Muscle of leg (tissue), 16 donors: ENCODE measurements around the gene TGFB2. TPM values are rescaled to one million over a fixed set of nuclear protein-coding genes. Genes with fewer than 3 reads are reported as not detected.

ENCODE experiments used
- DNase-seq: peaks from one replicate; pipeline ENCODE4 v3.0.0; 2013
- H3K27ac ChIP-seq: one replicate; pipeline ENCODE4 v1.5.1; 2013; ENCODE audit warnings: mild to moderate bottlenecking, low read length, control low read depth
- H3K27me3 ChIP-seq: one replicate; pipeline ENCODE4 v1.6.1; 2013; ENCODE audit warnings: low read length; ENCODE audit not compliant: control insufficient read depth, insufficient read depth
- H3K36me3 ChIP-seq: one replicate; pipeline ENCODE4 v1.6.1; 2013; ENCODE audit warnings: low read length; ENCODE audit not compliant: control insufficient read depth, insufficient read depth
- H3K4me1 ChIP-seq: one replicate; pipeline ENCODE4 v1.6.1; 2013; ENCODE audit warnings: low read length; ENCODE audit not compliant: control insufficient read depth, insufficient read depth
- H3K4me3 ChIP-seq: one replicate; pipeline ENCODE4 v1.5.1; 2013; ENCODE audit warnings: low read length, control low read depth
- H3K9me3 ChIP-seq: replicated peaks from 2 replicates; pipeline ENCODE4 v1.6.1; 2013; ENCODE audit warnings: low read depth, low read length; ENCODE audit not compliant: control insufficient read depth
- WGBS: methylation state at CpG from one replicate; pipeline ENCODE4 v1.1.5; 2013; ENCODE audit warnings: missing lambda C conversion rate; ENCODE audit not compliant: insufficient coverage; 5-methylcytosine and 5-hydroxymethylcytosine counted together
- long read RNA-seq, 11 donors: transcript quantifications; one replicate each; lab custom pipeline, GENCODE V29; 2026
- polyA plus RNA-seq, 8 donors: library from polyadenylated mRNA; unstranded; fragments of 120-200 nt; gene quantifications; one replicate each; pipeline versions ENCODE4 v1.2.1 to v1.2.3, GENCODE V29; 2013; ENCODE audit warnings: inconsistent platforms in 1 of 8, low replicate concordance in 1 of 8; ENCODE audit not compliant: insufficient read length in 8 of 8, insufficient read depth in 1 of 8
- total RNA-seq: library from RNA; stranded (reverse); fragments of 120-200 nt; gene quantifications from one replicate; pipeline ENCODE4 v1.2.4, GENCODE V29; 2013

Gene TGFB2
- total RNA-seq (37.2 TPM), polyA plus RNA-seq (10 to 100 TPM; 37.2 to 69.2 (median 51.3) TPM)
- long read RNA-seq, donor 1, full-length matches to known transcripts: 9 of 9 reads
- long read RNA-seq, donor 1, partial matches to known transcripts: 0 of 9 reads
- long read RNA-seq, donor 1, other reads (novel, unspliced or antisense): 0 of 9 reads
- long read RNA-seq, donor 2, full-length matches to known transcripts: 2 of 2 reads
- long read RNA-seq, donor 2, partial matches to known transcripts: 0 of 2 reads
- long read RNA-seq, donor 2, other reads (novel, unspliced or antisense): 0 of 2 reads
- long read RNA-seq, donor 3, full-length matches to known transcripts: 22 of 22 reads
- long read RNA-seq, donor 3, partial matches to known transcripts: 0 of 22 reads
- long read RNA-seq, donor 3, other reads (novel, unspliced or antisense): 0 of 22 reads
- long read RNA-seq, donor 4, full-length matches to known transcripts: 11 of 11 reads
- long read RNA-seq, donor 4, partial matches to known transcripts: 0 of 11 reads
- long read RNA-seq, donor 4, other reads (novel, unspliced or antisense): 0 of 11 reads
- long read RNA-seq, donor 5, full-length matches to known transcripts: 28 of 35 reads
- long read RNA-seq, donor 5, partial matches to known transcripts: 7 of 35 reads
- long read RNA-seq, donor 5, other reads (novel, unspliced or antisense): 0 of 35 reads
- long read RNA-seq, donor 6, full-length matches to known transcripts: 11 of 11 reads
- long read RNA-seq, donor 6, partial matches to known transcripts: 0 of 11 reads
- long read RNA-seq, donor 6, other reads (novel, unspliced or antisense): 0 of 11 reads
- long read RNA-seq, donor 7, full-length matches to known transcripts: 15 of 20 reads
- long read RNA-seq, donor 7, partial matches to known transcripts: 5 of 20 reads
- long read RNA-seq, donor 7, other reads (novel, unspliced or antisense): 0 of 20 reads
- long read RNA-seq, donor 8, full-length matches to known transcripts: 12 of 12 reads
- long read RNA-seq, donor 8, partial matches to known transcripts: 0 of 12 reads
- long read RNA-seq, donor 8, other reads (novel, unspliced or antisense): 0 of 12 reads
- long read RNA-seq, donor 9, full-length matches to known transcripts: 4 of 4 reads
- long read RNA-seq, donor 9, partial matches to known transcripts: 0 of 4 reads
- long read RNA-seq, donor 9, other reads (novel, unspliced or antisense): 0 of 4 reads
- long read RNA-seq, donor 10, full-length matches to known transcripts: 19 of 19 reads
- long read RNA-seq, donor 10, partial matches to known transcripts: 0 of 19 reads
- long read RNA-seq, donor 10, other reads (novel, unspliced or antisense): 0 of 19 reads
- long read RNA-seq, donor 11, full-length matches to known transcripts: 11 of 11 reads
- long read RNA-seq, donor 11, partial matches to known transcripts: 0 of 11 reads
- long read RNA-seq, donor 11, other reads (novel, unspliced or antisense): 0 of 11 reads

GRCh38 chr1:218344814-218345672, at the start of gene TGFB2:
TSS of gene TGFB2 (plus strand) at chr1:218345336. CDS start at chr1:218346702, 1,366 bp downstream.
- DNase-seq: peak; percentile 96
- 0% methylated on average over 8 of the region's 22 CpGs for WGBS
- Histone ChIP-seq H3K9me3 (no peaks in the 10 kb centered on the region), H3K4me1 (peaks cover 4% of the 10 kb centered on the region), H3K36me3 (no peaks in the 10 kb centered on the region), H3K27me3 (no peaks in the 10 kb centered on the region), H3K4me3 (peak within 1 kb of the TSS; percentile 83), H3K27ac (peak within 1 kb of the TSS; percentile 99)

GRCh38 chr1:218296162-218296561, 49.0 kb upstream of the TGFB2 start:
- WGBS: no CpG with 5 or more reads among the region's 2 CpGs
- H3K27me3 ChIP-seq: no peaks in the 10 kb centered on the region
- no peak for DNase-seq
- H3K4me1 ChIP-seq: no peaks in the 10 kb centered on the region
- H3K4me3 ChIP-seq: no peak overlapping the region
- H3K9me3 ChIP-seq: no peaks in the 10 kb centered on the region
- no peaks in the 10 kb centered on the region for H3K36me3 ChIP-seq
- H3K27ac ChIP-seq: no peak overlapping the region

- Histone ChIP-seq H3K4me1 (no peaks in the 10 kb centered on the region), H3K27ac (no peak overlapping the region), H3K36me3 (peaks cover 3% of the 10 kb centered on the region), H3K9me3 (no peaks in the 10 kb centered on the region), H3K4me3 (no peak overlapping the region), H3K27me3 (no peaks in the 10 kb centered on the region)
- no peak for DNase-seq
- no CpG with 5 or more reads among the region's 2 CpGs for WGBS
Observed at GRCh38 chr1:218297461-218297860, 47.7 kb upstream of the TGFB2 start.

GRCh38 chr1:218297867-218298266, 47.3 kb upstream of the TGFB2 start:
- Histone ChIP-seq H3K9me3 (no peaks in the 10 kb centered on the region), H3K27me3 (no peaks in the 10 kb centered on the region), H3K36me3 (peaks cover 3% of the 10 kb centered on the region), H3K4me3 (no peak overlapping the region), H3K4me1 (no peaks in the 10 kb centered on the region), H3K27ac (no peak overlapping the region)
- no CpG with 5 or more reads among the region's 1 CpG for WGBS
- no peak for DNase-seq

- no peak overlapping the region for H3K4me3 ChIP-seq
- WGBS: 59% methylated on average over 3 of the region's 4 CpGs
- no peak for DNase-seq
Observed at GRCh38 chr1:218298398-218298797, 46.7 kb upstream of the TGFB2 start.

GRCh38 chr1:218299416-218299815, 45.7 kb upstream of the TGFB2 start:
- WGBS: 71% methylated on average over 1 of the region's 2 CpGs
- no peak overlapping the region for H3K4me3 ChIP-seq
- no peaks in the 10 kb centered on the region for H3K9me3 ChIP-seq
- H3K36me3 ChIP-seq: peaks cover 3% of the 10 kb centered on the region
- H3K4me1 ChIP-seq: no peaks in the 10 kb centered on the region
- DNase-seq: peak; percentile 69
- H3K27me3 ChIP-seq: no peaks in the 10 kb centered on the region
- H3K27ac ChIP-seq: no peak overlapping the region

More at GRCh38 chr1:218298398-218298797, 46.7 kb upstream of the TGFB2 start:
- H3K4me1 ChIP-seq: no peaks in the 10 kb centered on the region
- H3K9me3 ChIP-seq: no peaks in the 10 kb centered on the region
- H3K27ac ChIP-seq: no peak overlapping the region
- H3K36me3 ChIP-seq: peaks cover 3% of the 10 kb centered on the region
- no peaks in the 10 kb centered on the region for H3K27me3 ChIP-seq

- Histone ChIP-seq H3K9me3 (no peaks in the 10 kb centered on the region), H3K27me3 (no peaks in the 10 kb centered on the region), H3K27ac (no peak overlapping the region), H3K36me3 (peaks cover 5% of the 10 kb centered on the region), H3K4me1 (no peaks in the 10 kb centered on the region), H3K4me3 (no peak overlapping the region)
- WGBS: no CpG with 5 or more reads among the region's 1 CpG
- no peak for DNase-seq
Observed at GRCh38 chr1:218301217-218301616, 43.9 kb upstream of the TGFB2 start.

GRCh38 chr1:218302155-218302554, 43.0 kb upstream of the TGFB2 start:
- no peak for DNase-seq
- H3K27me3 ChIP-seq: no peaks in the 10 kb centered on the region
- H3K4me3 ChIP-seq: no peak overlapping the region
- H3K27ac ChIP-seq: no peak overlapping the region
- peaks cover 6% of the 10 kb centered on the region for H3K36me3 ChIP-seq
- WGBS: 90% methylated on average over 1 of the region's 3 CpGs
- H3K9me3 ChIP-seq: no peaks in the 10 kb centered on the region
- H3K4me1 ChIP-seq: no peaks in the 10 kb centered on the region
